GM21528 (cell line): ENCODE data around the gene DNAH6.

ENCODE experiments used
- ATAC-seq: cut with Tn5 transposase; IDR thresholded peaks from one replicate; pipeline ENCODE4 v1.9.1; 2021; ENCODE audit warnings: mild to moderate bottlenecking, moderate library complexity; ENCODE audit not compliant: unreplicated experiment, low FRiP score

Gene DNAH6

GRCh38 chr2:84687498-84688149 lies 171.3 kb downstream of the DNAH6 start:
- ATAC-seq = no peak

- no peak for ATAC-seq
Measured at GRCh38 chr2:84690225-84690624, 173.9 kb downstream of the DNAH6 start.

GRCh38 chr2:84694088-84694622 lies 177.9 kb downstream of the DNAH6 start:
- ATAC-seq = no peak

GRCh38 chr2:84697895-84698294 lies 181.6 kb downstream of the DNAH6 start:
- ATAC-seq = no peak

GRCh38 chr2:84700006-84700405 lies 183.7 kb downstream of the DNAH6 start:
- ATAC-seq = no peak

GRCh38 chr2:84701880-84702279 lies 185.6 kb downstream of the DNAH6 start:
- no peak for ATAC-seq

GRCh38 chr2:84702941-84703340 lies 186.6 kb downstream of the DNAH6 start:
- ATAC-seq = no peak

GRCh38 chr2:84703831-84704230 lies 187.5 kb downstream of the DNAH6 start:
- no peak for ATAC-seq

GRCh38 chr2:84704505-84705244 lies 188.4 kb downstream of the DNAH6 start:
- ATAC-seq = no peak

GRCh38 chr2:84705858-84706257 lies 189.6 kb downstream of the DNAH6 start:
- no peak for ATAC-seq

GRCh38 chr2:84708442-84708841 lies 192.1 kb downstream of the DNAH6 start:
- no peak for ATAC-seq

GRCh38 chr2:84711651-84712050 lies 195.4 kb downstream of the DNAH6 start:
- ATAC-seq = no peak

- ATAC-seq = no peak
Measured at GRCh38 chr2:84713441-84713840, 197.1 kb downstream of the DNAH6 start.

- no peak for ATAC-seq
Measured at GRCh38 chr2:84716564-84716963, 200.3 kb downstream of the DNAH6 start.

- ATAC-seq = no peak
Measured at GRCh38 chr2:84717302-84717701, 201.0 kb downstream of the DNAH6 start.

- ATAC-seq = no peak
Measured at GRCh38 chr2:84719434-84719833, 203.1 kb downstream of the DNAH6 start.

- ATAC-seq = no peak
Measured at GRCh38 chr2:84723831-84724230, 207.5 kb downstream of the DNAH6 start.

- ATAC-seq = no peak
Measured at GRCh38 chr2:84725717-84726116, 209.4 kb downstream of the DNAH6 start.

- ATAC-seq = no peak
Measured at GRCh38 chr2:84727315-84727714, 211.0 kb downstream of the DNAH6 start.

- ATAC-seq = no peak
Measured at GRCh38 chr2:84729224-84729623, 212.9 kb downstream of the DNAH6 start.

- no peak for ATAC-seq
Measured at GRCh38 chr2:84731185-84731584, 214.9 kb downstream of the DNAH6 start.
